ENCODE results near the gene SDCBP2.
"Not testable (repeated sequence)": the region's sequence is repeated elsewhere in the genome, so short reads cannot be mapped to it uniquely, and the experiment has no call there.

Gene SDCBP2

DNA sequence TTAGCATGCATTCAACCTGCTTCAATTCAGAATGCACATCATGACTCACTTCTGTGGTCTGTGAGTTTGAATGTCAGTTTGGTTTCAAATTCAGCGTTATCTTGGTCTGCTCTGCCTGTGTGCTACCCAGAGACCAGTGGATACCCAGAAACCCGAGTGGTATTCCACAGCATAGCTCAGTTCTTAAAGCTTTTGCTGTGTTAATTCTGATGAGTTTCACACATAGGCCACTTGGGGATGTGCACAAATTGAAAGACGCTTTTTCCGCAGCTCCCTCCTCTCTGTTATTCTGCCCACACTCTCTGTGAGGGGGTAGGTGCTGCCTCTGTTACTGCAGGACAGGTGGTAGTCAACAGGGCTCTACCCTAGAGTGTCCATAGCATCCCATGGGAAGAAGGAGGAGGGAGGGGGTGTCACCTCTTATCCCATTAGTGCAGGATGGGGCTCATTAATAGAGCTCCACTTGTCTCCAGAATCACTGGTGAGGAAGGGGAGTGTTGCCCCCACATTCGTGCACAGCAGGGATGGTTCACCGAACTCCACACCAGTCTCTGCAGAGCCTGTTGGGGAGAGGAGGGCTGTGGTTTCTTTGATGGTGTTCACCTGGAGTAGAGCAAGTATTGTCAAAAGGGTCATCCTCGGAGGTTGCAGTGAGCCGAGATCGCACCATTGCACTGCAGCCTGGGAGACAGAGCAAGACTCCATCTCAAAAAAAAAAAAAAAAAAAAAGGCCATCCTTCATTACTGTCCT, 29.2 kb upstream of the SDCBP2 start:
- DNase-seq, result no peak

DNA sequence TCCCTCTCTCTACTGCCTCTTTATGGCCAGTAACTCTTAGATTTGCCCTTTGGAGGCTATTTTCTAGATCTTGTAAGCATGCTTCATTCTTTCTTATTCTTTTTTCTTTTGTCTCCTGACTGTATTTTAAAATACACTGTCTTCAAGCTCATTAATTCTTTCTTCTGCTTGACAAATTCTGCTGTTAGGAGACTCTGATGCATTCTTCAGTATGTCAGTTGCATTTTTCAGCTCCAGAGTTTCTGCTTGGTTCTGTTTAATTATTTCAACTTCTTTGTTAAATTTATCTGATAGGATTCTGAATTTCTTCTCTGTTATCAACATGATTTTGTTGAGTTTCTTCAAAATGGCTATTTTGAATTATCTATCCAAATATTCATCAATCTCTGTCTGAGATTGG, 25.0 kb upstream of the SDCBP2 start:
- no peak for DNase-seq

DNA sequence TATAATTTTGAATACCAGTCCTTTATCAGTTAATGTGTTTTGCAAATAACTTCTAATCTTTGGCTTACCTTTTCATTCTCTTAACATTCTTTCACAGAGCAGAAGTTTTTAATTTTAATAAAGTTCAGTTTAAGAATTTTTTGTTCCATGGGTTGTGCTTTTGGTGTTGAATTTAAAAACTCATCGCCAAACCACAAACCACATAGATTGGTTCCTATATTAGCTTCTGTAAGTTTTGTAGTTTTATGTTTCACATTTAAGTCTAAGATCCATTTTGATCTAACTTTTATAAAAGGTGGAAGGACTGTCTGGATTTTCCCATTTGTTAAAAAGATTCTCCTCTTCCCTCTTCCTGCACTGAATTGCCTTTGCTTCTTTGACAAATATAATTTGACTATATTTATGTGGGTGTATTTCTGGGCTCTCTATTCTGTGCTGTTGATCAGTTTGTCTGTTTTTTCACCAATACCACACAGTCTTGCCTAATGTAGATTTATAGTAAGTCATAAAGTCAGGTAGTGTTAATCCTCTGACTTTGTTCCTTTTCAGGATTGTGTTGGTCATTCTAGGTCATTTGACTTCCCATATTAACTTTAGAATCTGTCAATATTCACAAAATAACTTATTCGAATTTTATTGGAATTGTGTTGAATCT, 17.5 kb upstream of the SDCBP2 start:
- no peak for DNase-seq

DNA sequence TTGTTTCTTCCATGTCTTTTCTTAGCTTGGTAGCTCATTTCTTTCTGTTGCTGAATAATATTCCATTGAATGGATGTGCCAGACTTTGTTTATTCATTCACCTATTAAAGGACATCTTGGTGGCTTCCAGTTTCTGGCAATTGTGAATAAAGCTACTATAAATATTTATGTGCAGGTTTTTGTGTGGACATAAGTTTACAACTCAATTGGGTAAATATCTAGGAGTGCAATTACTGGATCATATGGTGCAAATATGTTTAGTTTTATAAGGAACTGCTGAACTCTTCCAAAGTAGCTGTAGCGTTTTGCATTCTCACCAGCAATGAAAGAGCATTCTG, 16.8 kb upstream of the SDCBP2 start:
- no peak for DNase-seq

DNA sequence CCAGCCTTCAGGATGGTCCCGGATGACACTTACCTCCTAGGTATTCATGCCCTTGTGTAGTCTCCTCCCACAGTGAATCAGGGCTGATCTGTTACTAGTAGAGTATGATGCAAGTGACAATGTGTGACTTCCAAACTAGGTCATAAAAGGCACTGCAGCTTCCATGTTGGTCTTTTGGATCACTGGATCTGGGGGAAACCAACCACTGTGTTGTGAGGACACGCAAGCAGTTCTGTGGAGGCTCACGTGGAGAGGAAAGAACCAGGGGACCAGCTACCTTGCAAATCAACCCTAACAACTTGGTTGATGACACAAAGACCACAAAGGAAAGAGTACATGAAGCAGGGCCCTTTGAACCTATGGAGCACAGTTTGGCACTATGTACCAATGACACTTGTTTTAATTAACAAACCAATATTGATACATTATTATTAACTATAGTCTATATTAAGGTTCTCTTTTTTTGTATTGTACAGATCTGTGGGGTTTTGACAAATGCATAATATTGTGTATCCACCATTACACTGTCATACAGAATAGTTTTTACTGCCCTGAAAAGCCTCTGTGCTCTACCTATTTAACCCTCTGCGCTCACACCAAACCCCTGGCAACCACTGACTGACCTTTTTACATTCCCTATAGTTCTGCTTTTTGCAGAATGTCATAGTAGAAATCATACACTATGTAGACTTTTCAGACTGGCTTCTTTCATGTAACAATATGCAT, 16.3 kb upstream of the SDCBP2 start:
- DNase-seq, result no peak

DNA sequence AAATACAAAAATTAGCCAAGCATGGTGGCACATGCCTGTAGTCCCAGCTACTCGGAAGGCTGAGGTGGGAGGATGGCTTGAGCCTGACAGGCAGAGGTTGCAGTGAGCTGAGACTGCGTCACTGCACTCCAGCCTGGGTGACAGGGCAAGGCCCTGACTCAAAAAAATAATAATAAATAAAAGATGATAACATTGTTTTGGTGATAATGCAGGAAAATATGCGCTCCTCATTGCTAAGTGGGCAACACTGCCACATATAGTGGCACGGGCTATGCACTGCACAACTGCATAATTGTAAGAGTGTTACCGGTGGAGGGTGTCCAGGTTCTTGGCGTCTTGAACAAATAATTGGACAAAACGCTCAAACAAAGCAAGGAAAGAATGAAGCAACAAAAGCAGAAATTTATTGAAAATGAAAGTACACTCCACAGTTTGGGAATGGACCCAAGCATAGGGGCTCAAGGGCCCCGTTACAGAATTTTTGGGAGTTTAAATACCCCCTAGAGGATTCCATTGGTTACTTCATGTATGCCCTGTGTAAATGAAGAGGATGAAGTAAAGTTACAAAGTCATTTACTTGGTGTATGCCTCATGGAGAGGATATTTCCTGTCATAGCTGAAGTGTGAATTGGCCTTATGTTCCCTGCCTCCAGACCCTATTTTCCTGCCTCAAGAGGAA, 14.6 kb upstream of the SDCBP2 start:
- DNase-seq, result not testable (repeated sequence)

DNA sequence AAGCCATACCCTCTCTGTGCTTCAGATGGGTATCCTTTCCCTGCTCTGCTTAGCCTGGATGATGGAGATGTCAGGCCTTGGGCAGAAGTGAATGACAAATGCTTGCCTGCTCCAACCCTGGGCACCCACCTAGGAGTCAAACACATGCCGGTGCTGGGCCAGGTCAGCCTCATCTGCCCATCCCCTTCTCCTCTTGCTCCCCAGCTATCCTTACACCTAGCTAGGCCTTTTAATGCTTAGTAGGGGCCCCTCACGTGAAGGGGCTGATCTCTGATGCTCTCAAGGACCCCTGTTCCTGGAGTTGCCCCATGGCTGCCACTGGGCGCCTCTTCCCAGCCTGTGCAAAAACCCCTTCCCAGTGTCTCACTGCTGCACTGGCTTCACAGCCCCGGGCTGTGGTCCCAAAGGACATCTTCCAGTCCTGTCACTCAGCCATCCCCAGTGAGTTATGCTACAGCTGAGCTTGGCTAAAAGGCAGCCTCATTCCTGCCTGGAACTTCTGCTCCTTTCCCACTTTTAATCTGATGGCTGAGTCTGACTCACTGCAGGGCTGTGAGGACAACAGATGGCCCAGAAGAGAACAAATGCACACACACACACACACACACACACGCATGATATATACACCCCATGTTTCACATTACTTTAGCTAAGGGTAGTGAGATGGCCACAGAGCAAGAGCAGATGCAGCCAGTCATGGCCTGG, 12.8 kb upstream of the SDCBP2 start:
- DNase-seq, result no peak

DNA sequence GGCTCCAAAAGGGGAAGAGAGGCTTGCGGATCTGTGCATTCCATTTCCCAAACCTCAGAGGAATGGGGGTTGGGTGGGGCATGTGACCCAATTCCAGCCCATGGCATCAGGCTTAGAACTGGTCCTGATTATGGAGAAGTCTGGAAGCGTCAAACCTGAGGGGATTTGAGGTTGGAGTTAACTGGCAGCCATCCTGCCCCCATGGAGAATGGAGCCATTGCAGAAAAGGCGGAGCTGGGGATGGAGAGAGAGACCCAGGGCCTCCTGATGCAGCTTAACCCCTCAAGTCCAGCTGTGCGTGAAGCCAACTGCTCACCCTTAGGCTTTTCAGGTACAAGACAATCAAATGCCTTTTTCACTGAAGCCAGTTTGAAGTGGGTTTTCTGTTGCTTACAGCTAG, 9.9 kb upstream of the SDCBP2 start:
- DNase-seq, result no peak

DNA sequence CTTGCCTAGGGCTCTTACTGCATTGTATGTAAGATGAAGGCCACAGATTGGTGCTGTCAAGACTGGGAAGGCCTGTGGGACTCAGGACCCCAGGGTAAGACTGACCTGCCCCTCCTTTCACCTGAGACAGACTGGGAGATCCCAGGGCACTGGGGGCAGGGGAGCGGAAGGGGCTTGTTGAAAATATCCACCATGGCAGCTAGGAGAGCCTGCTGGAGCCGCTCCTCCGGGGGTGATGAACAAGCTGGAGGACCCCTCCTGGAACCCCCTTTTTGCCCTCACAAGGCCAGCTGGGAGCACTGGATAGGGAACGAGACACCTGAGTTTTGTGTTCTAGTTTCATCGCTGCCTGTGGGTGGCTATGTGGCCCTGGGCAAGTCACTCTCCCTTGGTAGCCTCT, 9.2 kb upstream of the SDCBP2 start:
- no peak for DNase-seq

DNA sequence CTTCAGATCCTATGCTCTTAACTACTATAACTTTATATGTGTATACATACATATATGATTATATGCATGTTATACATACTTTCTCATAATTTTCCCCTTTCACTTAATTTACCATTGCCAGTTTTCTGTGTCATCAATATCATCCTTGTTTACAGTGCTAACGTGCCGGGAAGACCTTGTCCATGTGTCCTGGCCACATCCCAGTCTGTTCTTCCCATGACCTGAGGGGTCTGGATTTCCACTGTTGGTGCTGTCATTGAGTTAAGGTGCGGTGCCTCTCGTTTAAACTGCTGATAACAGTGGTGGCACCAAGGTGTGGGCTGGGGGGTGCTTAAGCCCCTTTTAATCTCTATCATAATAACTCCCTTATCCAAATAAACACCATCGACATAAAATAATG, 8.5 kb upstream of the SDCBP2 start:
- no peak for DNase-seq

DNA sequence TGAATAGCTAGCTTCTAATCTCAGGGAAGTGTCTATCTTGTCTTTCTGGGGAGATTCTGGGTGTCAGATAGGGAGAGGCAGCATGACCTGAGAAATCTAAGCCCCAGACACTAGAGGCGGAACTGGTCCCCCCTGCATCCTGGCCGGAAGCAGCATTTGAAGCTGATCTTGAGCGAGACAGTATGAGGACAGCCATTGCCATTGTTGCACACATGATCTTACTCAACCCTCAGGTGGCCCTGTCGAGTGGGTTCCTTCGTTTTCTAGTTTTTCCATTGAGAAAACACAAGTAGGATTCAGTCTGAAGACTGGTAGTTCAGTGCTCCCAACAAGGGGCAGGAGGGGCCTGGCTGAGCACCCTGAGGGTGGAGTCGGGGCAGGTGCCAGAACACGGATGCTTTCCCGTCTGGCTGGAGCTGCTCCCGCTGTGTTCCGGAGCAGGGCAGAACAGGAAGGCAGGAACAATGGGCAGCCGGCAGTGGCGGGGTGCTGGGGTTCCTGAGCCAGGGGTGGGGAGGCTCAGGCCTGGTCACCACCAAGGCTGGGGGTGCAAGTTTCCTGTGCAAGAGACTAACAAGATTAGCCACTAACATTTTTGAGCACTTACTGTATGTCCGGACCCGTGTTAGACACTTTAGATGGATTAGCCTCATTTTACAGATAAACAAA, 7.9 kb upstream of the SDCBP2 start:
- no peak for DNase-seq

DNA sequence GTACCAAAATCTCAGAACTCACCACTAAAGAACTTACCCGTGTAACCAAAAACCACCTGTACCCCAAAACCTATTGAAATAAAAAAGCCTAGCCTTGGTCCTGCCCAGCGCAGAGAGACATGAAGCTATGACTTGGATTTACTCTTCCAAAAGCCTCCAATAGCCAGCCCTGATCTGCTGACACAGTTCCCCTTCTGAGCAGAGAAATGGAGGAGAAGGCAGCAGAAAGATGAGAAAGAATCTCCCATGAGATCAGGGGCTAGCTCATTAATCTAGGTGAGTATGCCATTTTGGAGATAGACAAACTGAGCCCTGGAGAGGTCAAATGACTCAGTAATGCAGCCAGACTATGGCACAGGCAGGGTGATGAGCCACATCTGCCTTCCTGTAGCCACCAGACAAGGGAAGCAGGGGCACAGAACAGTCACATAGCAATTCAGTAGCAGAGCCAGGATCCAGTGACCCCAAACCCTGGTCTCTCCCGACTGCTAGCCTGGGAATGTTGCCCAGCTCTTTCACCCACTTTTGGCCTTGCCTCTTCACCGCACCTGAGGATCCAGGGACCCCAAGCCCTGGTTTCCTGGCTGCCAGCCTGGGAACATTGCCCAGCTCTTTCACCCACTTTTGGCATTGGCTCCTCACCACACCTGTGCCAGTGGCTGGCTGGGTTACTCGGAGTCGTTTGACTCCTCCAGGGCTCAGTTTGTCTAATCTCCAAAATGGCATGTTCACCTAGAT, 7.2 kb upstream of the SDCBP2 start:
- no peak for DNase-seq

DNA sequence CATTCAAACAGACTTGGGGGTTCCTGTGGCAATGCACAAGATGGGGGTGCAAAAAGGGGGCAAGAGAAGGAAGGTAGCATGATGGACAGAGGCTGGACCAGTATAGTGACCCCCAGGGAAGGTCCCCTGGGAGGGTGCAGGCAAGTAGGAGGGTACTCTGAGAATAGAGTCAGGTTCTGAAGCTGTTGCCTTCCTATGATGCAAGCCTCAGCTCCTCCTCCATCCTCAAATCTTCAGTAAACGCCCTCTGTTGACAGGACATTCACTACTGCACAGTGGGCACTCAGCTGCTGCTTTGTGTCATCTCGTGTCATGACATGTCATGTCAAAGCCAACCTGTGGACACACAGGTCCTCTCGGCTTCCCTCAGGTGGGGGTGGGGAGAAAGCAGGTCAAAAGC, 5.8 kb upstream of the SDCBP2 start:
- no peak for DNase-seq

DNA sequence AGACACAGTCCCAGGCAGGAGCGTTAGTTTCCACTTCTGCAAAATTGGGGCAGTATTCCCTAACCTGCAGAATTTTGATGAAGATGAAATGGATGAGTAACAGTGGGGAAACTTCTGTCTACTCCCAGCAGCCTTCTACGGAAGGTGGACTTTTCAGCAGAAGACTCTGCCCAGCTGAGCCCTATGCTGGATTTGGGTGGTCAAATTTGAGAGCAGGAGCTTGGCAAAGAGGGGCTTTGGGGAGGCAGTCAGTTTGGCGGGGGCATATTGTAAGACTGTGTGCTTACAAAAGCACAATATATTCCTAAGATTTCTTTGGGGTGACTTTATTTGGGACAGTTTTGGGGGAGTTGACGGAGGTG, 5.4 kb upstream of the SDCBP2 start:
- DNase-seq, result no peak

DNA sequence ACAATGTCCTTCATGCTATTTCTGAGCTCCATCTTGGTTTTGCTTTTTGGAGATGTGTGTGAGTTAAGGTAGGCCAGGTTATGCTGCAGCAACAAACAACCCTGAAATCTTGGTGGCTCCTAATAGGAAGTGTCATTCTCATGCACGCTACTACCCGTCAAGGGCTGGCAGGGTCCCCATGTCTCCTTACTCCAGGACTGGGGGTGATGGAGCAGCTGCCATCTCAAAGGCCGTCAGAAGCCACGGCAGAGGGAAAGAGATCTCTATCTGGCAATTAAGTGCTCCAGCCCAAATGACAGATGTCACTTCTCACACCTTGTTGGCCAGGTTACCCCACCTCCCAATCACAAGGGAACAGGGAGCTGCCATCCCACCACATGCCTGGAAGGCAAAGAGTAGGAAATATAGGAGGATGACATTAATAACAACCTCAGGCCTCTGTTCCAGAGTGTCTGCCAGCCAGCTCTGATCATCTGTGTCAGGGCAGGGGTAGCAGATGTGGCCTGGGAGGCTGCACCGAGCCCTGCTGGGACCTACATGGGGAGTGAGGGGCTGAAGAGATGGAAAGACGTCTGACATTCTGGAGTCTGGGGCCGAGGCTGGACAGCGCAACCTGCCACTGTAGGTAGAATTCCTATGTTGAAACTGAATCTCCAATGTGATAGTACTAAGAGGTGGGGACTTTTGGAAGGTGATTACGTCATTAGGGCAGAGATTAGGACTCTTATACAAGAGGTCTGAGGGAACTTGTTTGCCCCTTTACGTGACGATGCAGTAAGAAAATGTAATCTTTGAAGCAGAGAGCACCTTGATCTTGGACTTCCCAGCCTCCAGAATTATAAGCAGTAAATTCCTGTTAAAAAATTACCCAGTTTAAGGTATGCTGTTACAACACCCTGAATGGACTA, 4.8 kb upstream of the SDCBP2 start:
- no peak for DNase-seq

DNA sequence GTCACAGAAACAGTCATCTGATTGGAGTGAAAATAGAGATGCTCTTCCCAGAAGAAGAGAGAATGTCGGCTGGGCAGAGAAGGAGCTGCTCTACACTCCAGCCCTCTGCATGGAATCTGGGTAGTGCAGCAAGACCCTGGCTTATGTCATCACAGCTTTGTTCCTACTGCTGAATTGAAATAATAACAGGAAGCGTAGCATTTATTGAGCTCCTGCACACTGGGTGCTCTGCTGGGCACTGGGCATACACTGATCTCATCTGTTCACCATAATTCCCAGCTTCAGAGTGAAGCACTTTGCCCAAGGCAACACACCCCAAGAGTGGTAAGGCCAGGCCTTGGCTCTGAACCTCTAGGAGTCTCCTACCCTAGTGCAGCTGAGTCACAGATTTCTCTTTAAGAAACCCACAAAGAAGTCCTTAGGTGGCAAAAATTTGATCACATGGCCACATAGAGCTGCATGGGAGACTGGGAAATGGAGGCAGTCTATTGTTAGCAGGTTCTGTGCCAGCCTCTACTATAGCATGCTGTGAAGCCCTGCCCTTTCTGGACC, 3.9 kb upstream of the SDCBP2 start:
- DNase-seq, result no peak

DNA sequence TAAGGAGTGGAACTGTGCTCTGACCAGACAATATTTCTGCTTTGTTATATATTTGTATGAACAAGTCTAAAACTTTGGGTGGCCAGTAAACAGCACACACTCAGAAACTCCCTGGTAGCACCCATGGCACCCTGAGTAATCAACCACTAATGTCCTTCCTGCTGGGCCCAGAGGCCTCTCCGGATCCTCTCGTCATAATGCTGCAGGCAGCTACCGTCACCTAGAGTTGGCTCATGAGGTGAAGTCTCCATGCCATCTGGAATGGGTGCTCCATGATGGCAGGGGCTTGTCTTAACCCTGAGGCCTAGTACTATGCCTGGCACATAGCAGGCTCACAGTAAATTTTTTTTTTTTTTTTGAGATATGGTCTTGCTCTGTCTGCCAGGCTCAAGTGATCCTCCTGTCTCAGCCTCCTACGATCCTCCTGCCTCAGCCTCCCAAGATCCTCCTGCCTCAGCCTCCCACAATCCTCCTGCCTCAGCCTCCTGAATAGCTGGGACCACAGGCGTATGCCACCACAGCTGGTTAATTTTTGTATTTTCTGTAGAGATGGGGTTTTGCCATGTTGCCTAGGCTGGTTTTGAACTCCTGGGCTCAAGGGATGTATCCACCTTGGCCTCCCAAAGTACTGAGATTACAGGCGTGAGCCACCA, 3.0 kb upstream of the SDCBP2 start:
- DNase-seq, result no peak

DNA sequence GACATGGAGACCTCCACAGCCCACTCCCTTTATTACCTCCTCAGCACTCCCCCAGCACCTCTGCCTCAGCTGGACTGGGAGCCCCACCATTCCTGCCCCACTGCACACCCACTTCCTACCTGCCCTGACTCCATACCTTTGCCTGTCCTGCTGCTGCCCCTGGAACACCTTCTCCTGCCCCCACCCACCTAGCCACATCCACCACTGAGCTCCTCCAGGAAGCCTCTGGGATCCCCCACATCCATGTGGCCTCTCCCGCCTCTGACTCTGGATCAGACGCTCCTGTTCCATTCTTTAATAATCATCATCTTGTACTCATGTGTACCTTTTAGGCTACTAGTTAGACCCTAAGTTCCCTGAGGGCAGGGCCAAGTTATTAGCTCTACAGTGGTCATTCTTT, 2.2 kb upstream of the SDCBP2 start:
- DNase-seq, result no peak

DNA sequence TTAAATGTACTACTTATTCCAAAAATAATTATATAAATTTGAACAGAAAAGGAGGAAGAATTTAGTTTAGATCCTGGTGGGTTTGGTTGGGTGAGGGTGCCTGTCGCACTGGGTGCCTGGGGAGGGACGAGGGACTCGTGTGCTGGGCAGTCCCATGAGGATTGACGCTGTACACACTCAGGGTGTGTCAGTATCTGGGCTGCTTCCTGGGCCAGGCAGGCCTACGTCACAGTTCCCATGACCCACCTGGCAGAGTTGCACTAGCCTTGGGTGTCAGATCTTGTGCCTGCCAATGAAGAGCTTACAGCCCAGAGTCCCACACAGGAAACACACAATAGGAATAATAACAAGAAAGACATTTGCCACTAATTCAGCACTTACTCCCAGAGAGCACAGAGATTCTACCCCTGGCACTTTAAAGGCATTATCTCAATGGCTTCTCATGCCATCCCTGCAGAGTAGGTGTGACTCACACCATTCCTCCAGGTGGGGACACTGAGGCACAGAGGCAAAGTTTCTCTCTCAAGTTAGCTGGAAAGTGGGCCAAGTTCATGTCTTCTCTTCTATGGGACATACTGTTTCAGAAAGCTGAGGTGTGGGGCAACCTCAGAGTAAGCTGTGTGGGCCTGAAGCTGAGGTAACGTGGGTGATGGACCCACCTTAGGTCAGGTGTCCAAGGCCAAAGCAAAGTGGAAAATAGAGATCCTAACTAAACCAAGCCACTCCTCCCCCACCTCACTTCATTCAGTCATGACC, 1.3 kb upstream of the SDCBP2 start:
- no peak for DNase-seq

Data from NCI-H187 treated with DMSO at 0.1 percent for 48 hours (cell line).